Natural killer cell (primary cell): ENCODE measurements around the gene GRID2. TPM values are rescaled to one million over a fixed set of nuclear protein-coding genes. Genes with fewer than 3 reads are reported as not detected.

ENCODE experiments used
- ATAC-seq, 3 donors: fragments of 150-1000 bp in 2 of 3; fragments of 200-7000 bp in 1 of 3; cut with Tn5 transposase; 1 replicate in 1 of 3; 2 replicates in 2 of 3; pipeline ENCODE4 v1.10.0; 2021; ENCODE audit warnings: mild to moderate bottlenecking in 2 of 3, moderate library complexity in 2 of 3
- DNase-seq, 2 donors: peaks; one replicate each; pipeline versions ENCODE4 v3.0.0 to v3.0.0-alpha.2; 2013 to 2021; ENCODE audit warnings: mixed read lengths in 1 of 2
- H3K27ac ChIP-seq: one replicate; pipeline ENCODE4 v1.5.1; 2013; ENCODE audit warnings: mild to moderate bottlenecking, low read length
- H3K27me3 ChIP-seq: one replicate; pipeline ENCODE4 v1.6.1; 2013; ENCODE audit warnings: low read length; ENCODE audit not compliant: control insufficient read depth, insufficient read depth
- H3K36me3 ChIP-seq: one replicate; pipeline ENCODE4 v1.6.1; 2013; ENCODE audit warnings: low read length; ENCODE audit not compliant: control insufficient read depth, insufficient read depth
- H3K4me1 ChIP-seq: one replicate; pipeline ENCODE4 v1.6.1; 2013; ENCODE audit warnings: low read length; ENCODE audit not compliant: control insufficient read depth, insufficient read depth
- H3K4me3 ChIP-seq: one replicate; pipeline ENCODE4 v1.5.1; 2013; ENCODE audit warnings: low read length
- H3K9me3 ChIP-seq: one replicate; pipeline ENCODE4 v1.6.1; 2013; ENCODE audit warnings: low read length; ENCODE audit not compliant: control insufficient read depth, insufficient read depth
- H3K27ac Mint-ChIP-seq, 2 donors: one replicate each; pipeline ENCODE4 v1.8.0; 2022; ENCODE audit warnings: mild to moderate bottlenecking in 2 of 2, mixed read lengths in 2 of 2, moderate library complexity in 1 of 2
- H3K27me3 Mint-ChIP-seq, 2 donors: one replicate each; pipeline ENCODE4 v1.8.0; 2022; ENCODE audit warnings: low read depth in 2 of 2, mixed read lengths in 2 of 2
- H3K36me3 Mint-ChIP-seq: one replicate; pipeline ENCODE4 v1.8.0; 2022; ENCODE audit warnings: mixed read lengths
- H3K4me1 Mint-ChIP-seq, 2 donors: one replicate each; pipeline ENCODE4 v1.8.0; 2022; ENCODE audit warnings: mixed read lengths in 2 of 2
- H3K4me3 Mint-ChIP-seq: one replicate; pipeline ENCODE4 v1.8.0; 2022; ENCODE audit warnings: mild to moderate bottlenecking, moderate library complexity, mixed read lengths
- H3K9me3 Mint-ChIP-seq, 2 donors: one replicate each; pipeline ENCODE4 v1.8.0; 2022; ENCODE audit warnings: mixed read lengths in 2 of 2
- WGBS: methylation state at CpG from one replicate; pipeline ENCODE4 v1.1.7; 2013; ENCODE audit warnings: missing lambda C conversion rate; ENCODE audit not compliant: insufficient coverage; 5-methylcytosine and 5-hydroxymethylcytosine counted together
- intact Hi-C: fragments of 100-400 bp; cut with micrococcal nuclease; formaldehyde crosslinking; loops from one replicate; pipeline ENCODE4 v1.14.2; 2022
- total RNA-seq, 4 donors: library from RNA; stranded (reverse); fragments of 120-200 nt in 1 of 4; gene quantifications; one replicate each; pipeline versions ENCODE4 v1.2.3 to v1.2.4, GENCODE V29; 2013 to 2022
- TF ChIP-seq, protein P1 (sequence below): fragments of 200-600 bp; IDR thresholded peaks from one replicate; pipeline ENCODE4 v1.8.0; 2022; ENCODE audit warnings: antibody characterized with exemption

Gene GRID2
- total RNA-seq, 3 donors from 2014 or later (not counting 1 experiment from before 2014, with no cell fraction given) = not detected

GRCh38 chr4:93791570-93792195 is 1487.9 kb downstream of the GRID2 start:
- H3K4me1 ChIP-seq = no peaks in the 10 kb centered on the region
- no peak overlapping the region for H3K4me3 ChIP-seq
- Mint-ChIP-seq H3K27me3 (no peaks in the 10 kb centered on the region), H3K9me3 (peaks cover 0 to 3% of the 10 kb centered on the region in 2 donors), H3K4me3 (no peak overlapping the region), H3K36me3 (no peaks in the 10 kb centered on the region), H3K27ac (no peak overlapping the region), H3K4me1 (no peaks in the 10 kb centered on the region)
- 0% methylated on average over 1 of the region's 3 CpGs for WGBS
- intact Hi-C loops = loop anchor here (10.0 kb wide), 1 partner anchor 603 kb away; no protein-coding TSS in a partner anchor
- no peak for ATAC-seq
- H3K27me3 ChIP-seq = no peaks in the 10 kb centered on the region
- H3K27ac ChIP-seq = no peak overlapping the region
- peak in 1 of 2 donors; percentile 11 for DNase-seq
- H3K36me3 ChIP-seq = no peaks in the 10 kb centered on the region
- H3K9me3 ChIP-seq = no peaks in the 10 kb centered on the region
- TF ChIP-seq, protein P1, sequence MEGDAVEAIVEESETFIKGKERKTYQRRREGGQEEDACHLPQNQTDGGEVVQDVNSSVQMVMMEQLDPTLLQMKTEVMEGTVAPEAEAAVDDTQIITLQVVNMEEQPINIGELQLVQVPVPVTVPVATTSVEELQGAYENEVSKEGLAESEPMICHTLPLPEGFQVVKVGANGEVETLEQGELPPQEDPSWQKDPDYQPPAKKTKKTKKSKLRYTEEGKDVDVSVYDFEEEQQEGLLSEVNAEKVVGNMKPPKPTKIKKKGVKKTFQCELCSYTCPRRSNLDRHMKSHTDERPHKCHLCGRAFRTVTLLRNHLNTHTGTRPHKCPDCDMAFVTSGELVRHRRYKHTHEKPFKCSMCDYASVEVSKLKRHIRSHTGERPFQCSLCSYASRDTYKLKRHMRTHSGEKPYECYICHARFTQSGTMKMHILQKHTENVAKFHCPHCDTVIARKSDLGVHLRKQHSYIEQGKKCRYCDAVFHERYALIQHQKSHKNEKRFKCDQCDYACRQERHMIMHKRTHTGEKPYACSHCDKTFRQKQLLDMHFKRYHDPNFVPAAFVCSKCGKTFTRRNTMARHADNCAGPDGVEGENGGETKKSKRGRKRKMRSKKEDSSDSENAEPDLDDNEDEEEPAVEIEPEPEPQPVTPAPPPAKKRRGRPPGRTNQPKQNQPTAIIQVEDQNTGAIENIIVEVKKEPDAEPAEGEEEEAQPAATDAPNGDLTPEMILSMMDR = peak; percentile 26

DNA sequence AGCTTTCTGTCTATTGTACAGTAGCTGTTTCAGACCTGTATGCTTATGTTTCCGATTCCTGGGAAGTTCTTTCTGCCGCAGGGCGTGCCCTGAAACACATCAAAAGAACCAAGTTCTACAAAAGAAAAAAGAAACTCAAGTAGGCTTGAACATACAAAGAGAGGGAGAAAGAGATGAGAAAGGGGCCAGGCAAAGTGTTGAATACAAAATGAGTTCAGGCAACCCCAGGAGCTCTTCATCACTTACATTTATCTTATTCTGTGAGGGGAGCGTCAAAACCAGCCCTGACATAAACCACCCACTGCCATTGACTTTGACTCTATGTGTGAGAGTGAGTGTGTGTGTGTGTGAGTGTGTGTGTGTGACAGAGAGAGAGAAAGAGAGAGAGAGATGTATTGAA is 1498.3 kb downstream of the GRID2 start:
- intact Hi-C loops = no loop called here
- Mint-ChIP-seq H3K4me1 (no peaks in the 10 kb centered on the region), H3K27me3 (no peaks in the 10 kb centered on the region), H3K4me3 (no peak overlapping the region), H3K9me3 (no peaks in the 10 kb centered on the region), H3K27ac (no peak overlapping the region), H3K36me3 (no peaks in the 10 kb centered on the region)
- TF ChIP-seq, protein P1 = no peak
- 94% methylated on average over 3 of the region's 4 CpGs for WGBS
- Histone ChIP-seq H3K27ac (no peak overlapping the region), H3K4me1 (no peaks in the 10 kb centered on the region), H3K9me3 (no peaks in the 10 kb centered on the region), H3K36me3 (no peaks in the 10 kb centered on the region), H3K4me3 (no peak overlapping the region), H3K27me3 (no peaks in the 10 kb centered on the region)
- no peak for ATAC-seq
- no peak for DNase-seq

DNA sequence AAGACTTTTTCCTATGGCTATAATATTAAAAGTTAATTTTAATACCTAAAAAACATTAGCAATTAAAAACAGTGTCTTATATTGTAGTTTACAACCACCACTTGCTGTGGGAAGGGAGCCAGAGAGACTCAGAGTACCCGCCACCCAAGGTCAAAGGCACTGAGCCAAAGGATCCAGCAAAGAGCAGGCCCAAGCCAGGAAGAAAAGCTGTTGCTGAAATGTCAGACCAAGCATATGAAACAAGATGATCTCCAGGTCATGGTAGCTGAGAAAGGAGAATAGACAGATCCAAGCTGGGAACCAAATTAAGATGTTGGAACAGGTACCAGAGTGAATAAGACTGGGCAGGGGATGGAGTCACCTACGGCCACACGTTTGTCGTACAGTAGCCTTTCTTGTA is 1506.0 kb downstream of the GRID2 start:
- TF ChIP-seq, protein P1 = no peak
- Mint-ChIP-seq H3K4me3 (no peak overlapping the region), H3K36me3 (no peaks in the 10 kb centered on the region), H3K9me3 (peaks cover 2 to 7% of the 10 kb centered on the region in 2 donors), H3K27ac (no peak overlapping the region), H3K27me3 (no peaks in the 10 kb centered on the region), H3K4me1 (no peaks in the 10 kb centered on the region)
- Histone ChIP-seq H3K36me3 (no peaks in the 10 kb centered on the region), H3K4me3 (no peak overlapping the region), H3K27ac (no peak overlapping the region), H3K9me3 (no peaks in the 10 kb centered on the region), H3K27me3 (no peaks in the 10 kb centered on the region), H3K4me1 (no peaks in the 10 kb centered on the region)
- 90% methylated on average over 4 of the region's 4 CpGs for WGBS
- intact Hi-C loops = no loop called here
- ATAC-seq (no peak), DNase-seq (no peak)
